Activated CD8-positive, alpha-beta memory T cell treated with anti-CD3 and anti-CD28 coated beads, Interleukin-2, amount 50 U/mL, for 1 hour (primary cell): ENCODE results near the gene SLC25A27.

ENCODE experiments used
- DNase-seq: peaks from one replicate; pipeline ENCODE4 v3.0.0-alpha.2; 2020; ENCODE audit errors: extremely low read depth

The SLC25A27 gene

GRCh38 chr6:46715141-46715540 is 62.4 kb downstream of the SLC25A27 start:
- DNase-seq = no peak

GRCh38 chr6:46719099-46719498 is 66.3 kb downstream of the SLC25A27 start:
- no peak for DNase-seq

- no peak for DNase-seq
Measured at GRCh38 chr6:46720401-46720800, 67.6 kb downstream of the SLC25A27 start.
